SU-DHL-6 (cell line): ENCODE results near the gene TRIM54.

Experiments
- H2AFZ ChIP-seq: fragments of 200-600 bp; sonication (generic); 2 replicates; pipeline ENCODE4 v1.6.1; 2014; ENCODE audit warnings: low read depth, mild to moderate bottlenecking, moderate library complexity, mixed read lengths, antibody characterized with exemption, low read length; ENCODE audit not compliant: severe bottlenecking
- H3F3A ChIP-seq: fragments of 200-600 bp; shearing (Covaris generic); 2 replicates; pipeline ENCODE4 v1.6.0; 2016; ENCODE audit warnings: antibody characterized with exemption, mild to moderate bottlenecking; ENCODE audit not compliant: insufficient read depth
- H3K27ac ChIP-seq: fragments of 200-600 bp; sonication (generic); 2 replicates; pipeline ENCODE4 v1.5.1; 2016; ENCODE audit warnings: low read depth, mild to moderate bottlenecking, low read length, moderate library complexity, mixed read lengths
- H3K27me3 ChIP-seq: fragments of 200-600 bp; sonication (generic), shearing (Covaris generic); 2 replicates; pipeline ENCODE4 v1.6.0; 2014; ENCODE audit warnings: mild to moderate bottlenecking, low read length
- H3K36me3 ChIP-seq: fragments of 200-600 bp; sonication (generic); 2 replicates; pipeline ENCODE4 v1.6.1; 2014; ENCODE audit warnings: mild to moderate bottlenecking, low read length, mixed read lengths
- H3K4me2 ChIP-seq: fragments of 300-600, 200-600 bp; shearing (Covaris generic), sonication (generic); 2 replicates; pipeline ENCODE4 v1.6.0; 2014; ENCODE audit warnings: low read length, low read depth, mild to moderate bottlenecking; ENCODE audit not compliant: poor library complexity, severe bottlenecking
- H3K4me3 ChIP-seq: fragments of 200-600 bp; sonication (generic); 2 replicates; pipeline ENCODE4 v1.5.1; 2014; ENCODE audit warnings: antibody characterized with exemption, low read length, mild to moderate bottlenecking, mixed read lengths; ENCODE audit not compliant: insufficient read depth, poor library complexity, severe bottlenecking
- H3K79me2 ChIP-seq: fragments of 200-600 bp; sonication (generic); 2 replicates; pipeline ENCODE4 v1.6.1; 2014; ENCODE audit warnings: mild to moderate bottlenecking, low read length, moderate library complexity; ENCODE audit not compliant: insufficient read depth
- H3K9ac ChIP-seq: fragments of 200-600 bp; sonication (generic); 2 replicates; pipeline ENCODE4 v1.7.0; 2014; ENCODE audit warnings: mild to moderate bottlenecking, low read length
- H3K9me2 ChIP-seq: fragments of 200-600 bp; sonication (generic); replicated peaks from 2 replicates; pipeline ENCODE4 v1.6.1; 2014; ENCODE audit warnings: low read length; ENCODE audit not compliant: insufficient read depth
- H3K9me3 ChIP-seq: fragments of 200-600 bp; sonication (generic); 2 replicates; pipeline ENCODE4 v1.6.1; 2014; ENCODE audit warnings: low read length, mixed read lengths; ENCODE audit not compliant: insufficient read depth
- H4K20me1 ChIP-seq: fragments of 200-600 bp; sonication (generic); 2 replicates; pipeline ENCODE4 v1.6.1; 2014; ENCODE audit warnings: low read depth, mild to moderate bottlenecking, antibody characterized with exemption, low read length, moderate library complexity, mixed read lengths
- EZH2phosphoT487 ChIP-seq: fragments of 200-600 bp; sonication (generic), shearing (Covaris generic); conservative IDR thresholded peaks from 2 replicates; pipeline ENCODE4 v1.6.1; 2018; ENCODE audit warnings: mild to moderate bottlenecking, antibody characterized with exemption, low read length, moderate library complexity, mixed read lengths
- TF ChIP-seq, protein P1 (sequence below): fragments of 200-600 bp; sonication (generic); IDR thresholded peaks from one replicate; pipeline ENCODE4 v1.5.1; 2017; ENCODE audit warnings: antibody characterized with exemption, mild to moderate bottlenecking, low read length, moderate library complexity; ENCODE audit not compliant: insufficient read depth, poor library complexity, severe bottlenecking

The TRIM54 gene

DNA sequence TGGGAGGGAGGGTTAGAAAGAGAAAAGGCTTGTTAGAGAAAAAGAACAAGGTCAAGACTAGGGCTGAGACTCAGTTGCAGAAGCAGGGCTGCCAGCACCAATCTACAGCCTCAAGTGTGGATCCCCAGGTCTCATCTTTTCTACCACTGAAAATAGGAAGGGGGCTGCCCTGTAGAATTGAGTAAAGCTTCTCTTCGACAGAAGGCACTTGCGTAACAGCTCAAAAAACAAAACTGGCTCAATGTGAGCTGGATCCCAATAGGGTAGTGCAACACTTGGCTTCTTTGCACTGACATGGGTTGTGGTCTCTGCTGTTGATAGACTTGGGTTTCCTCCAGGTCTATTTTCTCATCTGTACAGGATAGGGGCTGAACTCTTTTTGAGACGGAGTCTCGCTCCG, 42.5 kb downstream of the TRIM54 start:
- H3K4me2 ChIP-seq = no peak overlapping the region
- no peak overlapping the region for H3K9ac ChIP-seq

GRCh38 chr2:27335311-27335710, 53.1 kb downstream of the TRIM54 start:
- Histone ChIP-seq H3K9me3 (no peaks in the 10 kb centered on the region), H4K20me1 (no peaks in the 10 kb centered on the region), H3K4me2 (no peak overlapping the region), H3K9ac (no peak overlapping the region), H3F3A (no peaks in the 10 kb centered on the region), H3K9me2 (no peaks in the 10 kb centered on the region), H3K27me3 (no peaks in the 10 kb centered on the region), H2AFZ (no peak overlapping the region), H3K4me3 (no peak overlapping the region), H3K36me3 (0 out of 2 replicates have a peak, but pooled peaks cover 3% of the 10 kb centered on the region), H3K79me2 (no peaks in the 10 kb centered on the region), H3K27ac (no peak overlapping the region)
- TF ChIP-seq EZH2phosphoT487 = no peak
- TF ChIP-seq, protein P1, sequence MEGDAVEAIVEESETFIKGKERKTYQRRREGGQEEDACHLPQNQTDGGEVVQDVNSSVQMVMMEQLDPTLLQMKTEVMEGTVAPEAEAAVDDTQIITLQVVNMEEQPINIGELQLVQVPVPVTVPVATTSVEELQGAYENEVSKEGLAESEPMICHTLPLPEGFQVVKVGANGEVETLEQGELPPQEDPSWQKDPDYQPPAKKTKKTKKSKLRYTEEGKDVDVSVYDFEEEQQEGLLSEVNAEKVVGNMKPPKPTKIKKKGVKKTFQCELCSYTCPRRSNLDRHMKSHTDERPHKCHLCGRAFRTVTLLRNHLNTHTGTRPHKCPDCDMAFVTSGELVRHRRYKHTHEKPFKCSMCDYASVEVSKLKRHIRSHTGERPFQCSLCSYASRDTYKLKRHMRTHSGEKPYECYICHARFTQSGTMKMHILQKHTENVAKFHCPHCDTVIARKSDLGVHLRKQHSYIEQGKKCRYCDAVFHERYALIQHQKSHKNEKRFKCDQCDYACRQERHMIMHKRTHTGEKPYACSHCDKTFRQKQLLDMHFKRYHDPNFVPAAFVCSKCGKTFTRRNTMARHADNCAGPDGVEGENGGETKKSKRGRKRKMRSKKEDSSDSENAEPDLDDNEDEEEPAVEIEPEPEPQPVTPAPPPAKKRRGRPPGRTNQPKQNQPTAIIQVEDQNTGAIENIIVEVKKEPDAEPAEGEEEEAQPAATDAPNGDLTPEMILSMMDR = no peak

More for the DNA sequence above, 42.5 kb downstream of the TRIM54 start:
- Histone ChIP-seq H3K36me3 (peaks cover 7% of the 10 kb centered on the region; the same call in 1 of the 2 replicates), H3K9me2 (no peaks in the 10 kb centered on the region), H3K9me3 (no peaks in the 10 kb centered on the region), H3K27me3 (no peaks in the 10 kb centered on the region), H4K20me1 (no peaks in the 10 kb centered on the region), H3K79me2 (0 out of 2 replicates have a peak, but pooled peaks cover 8% of the 10 kb centered on the region), H3F3A (peaks cover 18% of the 10 kb centered on the region), H3K4me3 (no peak overlapping the region), H3K27ac (no peak overlapping the region), H2AFZ (no peak overlapping the region)
- TF ChIP-seq EZH2phosphoT487 = no peak
- TF ChIP-seq, protein P1 = no peak

GRCh38 chr2:27336173-27336572, 53.9 kb downstream of the TRIM54 start:
- H3K27me3 ChIP-seq = no peaks in the 10 kb centered on the region
- H3K9ac ChIP-seq = no peak overlapping the region
- TF ChIP-seq, protein P1 = no peak
- no peak for TF ChIP-seq EZH2phosphoT487

More at GRCh38 chr2:27336173-27336572, 53.9 kb downstream of the TRIM54 start:
- no peaks in the 10 kb centered on the region for H4K20me1 ChIP-seq
- no peak overlapping the region for H3K27ac ChIP-seq
- no peak overlapping the region for H3K4me3 ChIP-seq
- no peaks in the 10 kb centered on the region for H3F3A ChIP-seq
- no peaks in the 10 kb centered on the region for H3K9me3 ChIP-seq
- no peaks in the 10 kb centered on the region for H3K79me2 ChIP-seq
- no peak overlapping the region for H3K4me2 ChIP-seq
- H3K9me2 ChIP-seq = no peaks in the 10 kb centered on the region
- 0 out of 2 replicates have a peak, but pooled peaks cover 3% of the 10 kb centered on the region for H3K36me3 ChIP-seq
- H2AFZ ChIP-seq = no peak overlapping the region
